Stimulated activated CD4-positive, alpha-beta T cell treated with anti-CD3 and anti-CD28 coated beads, Interleukin-2, amount 100 ng/mL, for 48 hours (primary cell): Measurements from ENCODE around the gene CAMKMT.

Experiments used
- DNase-seq, 2 donors: peaks; one replicate each; pipeline ENCODE4 v3.0.0-alpha.2; 2020

CAMKMT gene

GRCh38 chr2:44706681-44707553 is 345.2 kb downstream of the CAMKMT start:
- DNase-seq = no peak

GRCh38 chr2:44707945-44708660 is 346.4 kb downstream of the CAMKMT start:
- no peak for DNase-seq

- DNase-seq = no peak
These were observed 346.9 kb downstream of the CAMKMT start for GRCh38 chr2:44708661-44709000.

- DNase-seq = no peak
These were observed 351.4 kb downstream of the CAMKMT start for GRCh38 chr2:44713170-44713569.

GRCh38 chr2:44715671-44716081 is 353.9 kb downstream of the CAMKMT start:
- DNase-seq = no peak

GRCh38 chr2:44716131-44716530 is 354.4 kb downstream of the CAMKMT start:
- DNase-seq = no peak

- DNase-seq = no peak
These were observed 356.7 kb downstream of the CAMKMT start for GRCh38 chr2:44718431-44718830.

GRCh38 chr2:44719562-44719961 is 357.8 kb downstream of the CAMKMT start:
- DNase-seq = no peak

- DNase-seq = no peak
These were observed 360.4 kb downstream of the CAMKMT start for GRCh38 chr2:44722026-44722625.

GRCh38 chr2:44723921-44724320 is 362.2 kb downstream of the CAMKMT start:
- DNase-seq = no peak

GRCh38 chr2:44730593-44730992 is 368.8 kb downstream of the CAMKMT start:
- DNase-seq = no peak

GRCh38 chr2:44731505-44731904 is 369.8 kb downstream of the CAMKMT start:
- no peak for DNase-seq

- DNase-seq = no peak
These were observed 374.7 kb downstream of the CAMKMT start for GRCh38 chr2:44736270-44736942.

- DNase-seq = no peak
These were observed 378.9 kb downstream of the CAMKMT start for GRCh38 chr2:44740678-44741077.

- no peak for DNase-seq
These were observed 379.8 kb downstream of the CAMKMT start for GRCh38 chr2:44741507-44741906.

GRCh38 chr2:44742057-44742456 is 380.3 kb downstream of the CAMKMT start:
- no peak for DNase-seq

- DNase-seq = no peak
These were observed 381.7 kb downstream of the CAMKMT start for GRCh38 chr2:44743473-44743872.

GRCh38 chr2:44744961-44745892 is 383.5 kb downstream of the CAMKMT start:
- no peak for DNase-seq

GRCh38 chr2:44745922-44746766 is 384.4 kb downstream of the CAMKMT start:
- no peak for DNase-seq

GRCh38 chr2:44746856-44747615 is 385.3 kb downstream of the CAMKMT start:
- no peak for DNase-seq
